Measurements from ENCODE around the gene ASAP2. TPM values are rescaled to one million over a fixed set of nuclear protein-coding genes. Genes with fewer than 3 reads are reported as not detected.

ASAP2 gene
- total RNA-seq, 1 experiment from 2014 or later: 14.3 TPM

- TF ChIP-seq MLX (CRISPR knock-in tag; IDR thresholded peaks at IDR 0.05) (no peak), NFATC4 (CRISPR knock-in tag; IDR thresholded peaks at IDR 0.05) (no peak), MYBL2 (CRISPR knock-in tag; IDR thresholded peaks at IDR 0.05) (no peak)
Observed at GRCh38 chr2:9165625-9166024, 41.0 kb upstream of the ASAP2 start (continued).

- H3K4me3 Mint-ChIP-seq: no peak overlapping the region
- H3K27ac Mint-ChIP-seq: no peak overlapping the region
- H3K9me3 Mint-ChIP-seq: peaks cover 6% of the 10 kb centered on the region
- ChIA-PET POLR2A (no interaction called here), CTCF (interaction anchor here (0.6 to 1.5 kb wide), 4 partner anchors 9 to 52 kb away, joined by 3 to 5 read pairs (median 4); no protein-coding TSS in a partner anchor)
- H3K27me3 Mint-ChIP-seq (ENCODE audit: low read depth): no peaks in the 10 kb centered on the region; the same call in 1 of the 2 replicates
- peaks cover 4% of the 10 kb centered on the region; the same call in 1 of the 2 replicates for H3K36me3 Mint-ChIP-seq
- peaks cover 24% of the 10 kb centered on the region for H3K4me1 Mint-ChIP-seq
- DNase-seq (ENCODE audit: low spot score) (no peak), ATAC-seq (no peak)
- TF ChIP-seq OVOL2 (CRISPR knock-in tag; IDR thresholded peaks at IDR 0.05; ENCODE audit: borderline replicate concordance) (no peak), GABPB1 (CRISPR knock-in tag; IDR thresholded peaks at IDR 0.05) (peak; percentile 86)
Observed at GRCh38 chr2:9166579-9167377, 39.8 kb upstream of the ASAP2 start.

GRCh38 chr2:9167718-9168657, 38.6 kb upstream of the ASAP2 start:
- no peak for ATAC-seq
- TF ChIP-seq USF1 (CRISPR knock-in tag; IDR thresholded peaks at IDR 0.05): no peak
- no peak for TF ChIP-seq MLX (CRISPR knock-in tag; IDR thresholded peaks at IDR 0.05)
- no peak for TF ChIP-seq ATF3 (CRISPR knock-in tag; conservative IDR thresholded peaks at IDR 0.05)
- TF ChIP-seq GABPB1 (CRISPR knock-in tag; IDR thresholded peaks at IDR 0.05): peak; percentile 77
- ChIA-PET POLR2A (no interaction called here), CTCF (interaction anchor here (1.5 kb wide), 1 partner anchor 29 kb away, joined by 5 read pairs; no protein-coding TSS in a partner anchor)
- no peak for DNase-seq (ENCODE audit: low spot score)
- Mint-ChIP-seq H3K4me1 (peaks cover 24% of the 10 kb centered on the region), H3K27ac (no peak overlapping the region), H3K4me3 (no peak overlapping the region), H3K9me3 (peaks cover 6% of the 10 kb centered on the region), H3K36me3 (peaks cover 4% of the 10 kb centered on the region; the same call in 1 of the 2 replicates), H3K27me3 (ENCODE audit: low read depth) (no peaks in the 10 kb centered on the region; the same call in 1 of the 2 replicates)

- Mint-ChIP-seq H3K4me1 (peaks cover 26% of the 10 kb centered on the region), H3K36me3 (peaks cover 4% of the 10 kb centered on the region; the same call in 1 of the 2 replicates), H3K27me3 (ENCODE audit: low read depth) (no peaks in the 10 kb centered on the region; the same call in 1 of the 2 replicates), H3K9me3 (peaks cover 6% of the 10 kb centered on the region), H3K27ac (no peak overlapping the region), H3K4me3 (no peak overlapping the region)
- ATAC-seq: peak; percentile 71
- peak; percentile 13; the same call in 1 of the 2 replicates for TF ChIP-seq ZNF121 (CRISPR knock-in tag; IDR thresholded peaks at IDR 0.05)
- TF ChIP-seq NR2C2 (CRISPR knock-in tag; IDR thresholded peaks at IDR 0.05): no peak
- no peak for TF ChIP-seq RORB (CRISPR knock-in tag; IDR thresholded peaks at IDR 0.05)
- POLR2A ChIA-PET: no interaction called here
- DNase-seq (ENCODE audit: low spot score): no peak
- CTCF ChIA-PET: no interaction called here
Observed at GRCh38 chr2:9168821-9169221, 37.8 kb upstream of the ASAP2 start.

- DNase-seq (ENCODE audit: low spot score): no peak
- no peak for ATAC-seq
- Mint-ChIP-seq H3K27me3 (ENCODE audit: low read depth) (no peaks in the 10 kb centered on the region; the same call in 1 of the 2 replicates), H3K4me3 (no peak overlapping the region), H3K4me1 (peaks cover 32% of the 10 kb centered on the region), H3K36me3 (peaks cover 4% of the 10 kb centered on the region; the same call in 1 of the 2 replicates), H3K27ac (no peak overlapping the region), H3K9me3 (peaks cover 6% of the 10 kb centered on the region)
- ChIA-PET POLR2A (no interaction called here), CTCF (no interaction called here)
- TF ChIP-seq FOXP1 (CRISPR knock-in tag; IDR thresholded peaks at IDR 0.05; ENCODE audit: borderline replicate concordance) (no peak), ETV6 (CRISPR knock-in tag; IDR thresholded peaks at IDR 0.05) (no peak), STAT6 (CRISPR knock-in tag; conservative IDR thresholded peaks at IDR 0.05; ENCODE audit: low read depth) (no peak), HMGXB4 (CRISPR knock-in tag; IDR thresholded peaks at IDR 0.05) (no peak), ZNF396 (CRISPR knock-in tag; IDR thresholded peaks at IDR 0.05; ENCODE audit: borderline replicate concordance) (no peak)
Observed at GRCh38 chr2:9169349-9170107, 37.1 kb upstream of the ASAP2 start.

All from WTC11 (cell line).